Ishikawa (cell line): ENCODE measurements around the gene MYF6.

Source experiments
- CEBPB ChIP-seq: IDR thresholded peaks from 2 replicates; pipeline ENCODE4 v1.6.1; 2012
- CREB1 ChIP-seq: IDR thresholded peaks from 2 replicates; pipeline ENCODE4 v1.6.1; 2012; ENCODE audit warnings: low read depth
- EGR1 ChIP-seq: IDR thresholded peaks from 2 replicates; pipeline ENCODE4 v1.6.1; 2012
- EP300 ChIP-seq: IDR thresholded peaks from 2 replicates; pipeline ENCODE4 v1.6.1; 2012; ENCODE audit warnings: borderline replicate concordance
- FOXM1 ChIP-seq: IDR thresholded peaks from 2 replicates; pipeline ENCODE4 v1.6.1; 2012; ENCODE audit warnings: low read depth, borderline replicate concordance
- NFIC ChIP-seq: IDR thresholded peaks from 2 replicates; pipeline ENCODE4 v1.6.1; 2012
- RAD21 ChIP-seq: IDR thresholded peaks from 2 replicates; pipeline ENCODE4 v1.6.1; 2012; ENCODE audit warnings: low read depth
- TAF1 ChIP-seq: IDR thresholded peaks from 2 replicates; pipeline ENCODE4 v1.6.1; 2012; ENCODE audit warnings: low read depth, mild to moderate bottlenecking
- TEAD4 ChIP-seq: IDR thresholded peaks from 2 replicates; pipeline ENCODE4 v1.6.1; 2012
- YY1 ChIP-seq: IDR thresholded peaks from 2 replicates; pipeline ENCODE4 v1.6.1; 2012; ENCODE audit warnings: low read depth
- ZBTB7A ChIP-seq: IDR thresholded peaks from 2 replicates; pipeline ENCODE4 v1.6.1; 2012; ENCODE audit warnings: low read depth
- TF ChIP-seq, protein P1 (sequence below): IDR thresholded peaks from 2 replicates; pipeline ENCODE4 v1.6.1; 2012
- TF ChIP-seq, protein P2 (sequence below): IDR thresholded peaks from 2 replicates; pipeline ENCODE4 v1.6.1; 2012
- TF ChIP-seq, protein P3 (sequence below): IDR thresholded peaks from 2 replicates; pipeline ENCODE4 v1.6.1; 2012; ENCODE audit warnings: low read depth, mild to moderate bottlenecking

DNA sequence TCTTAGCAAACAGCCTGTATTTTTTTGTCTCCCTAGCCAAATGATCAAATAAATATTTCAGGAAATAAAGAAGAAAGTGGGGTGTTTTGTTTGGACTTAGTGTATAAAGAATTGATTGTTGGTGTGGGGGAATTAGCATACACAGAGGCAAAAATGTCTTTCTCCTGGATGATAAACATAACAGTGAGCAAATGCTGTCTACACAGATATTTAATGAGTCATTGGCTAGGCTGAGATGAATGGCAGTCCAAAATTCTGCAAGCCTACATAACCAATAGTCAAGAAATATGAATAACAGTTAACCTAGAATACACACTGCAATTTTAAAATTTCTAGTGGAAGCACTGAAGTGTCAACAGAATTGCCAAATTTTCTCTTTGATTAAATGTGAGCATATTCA is 45.0 kb downstream of the MYF6 start:
- TF ChIP-seq EGR1: no peak
- TF ChIP-seq RAD21: no peak
- no peak for TF ChIP-seq EP300
- TF ChIP-seq CEBPB: no peak
- no peak for TF ChIP-seq YY1
- TF ChIP-seq TAF1: no peak
- TF ChIP-seq, protein P1, sequence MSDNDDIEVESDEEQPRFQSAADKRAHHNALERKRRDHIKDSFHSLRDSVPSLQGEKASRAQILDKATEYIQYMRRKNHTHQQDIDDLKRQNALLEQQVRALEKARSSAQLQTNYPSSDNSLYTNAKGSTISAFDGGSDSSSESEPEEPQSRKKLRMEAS: no peak
- TF ChIP-seq TEAD4: no peak
- TF ChIP-seq, protein P2, sequence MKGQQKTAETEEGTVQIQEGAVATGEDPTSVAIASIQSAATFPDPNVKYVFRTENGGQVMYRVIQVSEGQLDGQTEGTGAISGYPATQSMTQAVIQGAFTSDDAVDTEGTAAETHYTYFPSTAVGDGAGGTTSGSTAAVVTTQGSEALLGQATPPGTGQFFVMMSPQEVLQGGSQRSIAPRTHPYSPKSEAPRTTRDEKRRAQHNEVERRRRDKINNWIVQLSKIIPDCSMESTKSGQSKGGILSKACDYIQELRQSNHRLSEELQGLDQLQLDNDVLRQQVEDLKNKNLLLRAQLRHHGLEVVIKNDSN: no peak
- TF ChIP-seq ZBTB7A: no peak
- no peak for TF ChIP-seq NFIC
- TF ChIP-seq CREB1: no peak
- TF ChIP-seq, protein P3, sequence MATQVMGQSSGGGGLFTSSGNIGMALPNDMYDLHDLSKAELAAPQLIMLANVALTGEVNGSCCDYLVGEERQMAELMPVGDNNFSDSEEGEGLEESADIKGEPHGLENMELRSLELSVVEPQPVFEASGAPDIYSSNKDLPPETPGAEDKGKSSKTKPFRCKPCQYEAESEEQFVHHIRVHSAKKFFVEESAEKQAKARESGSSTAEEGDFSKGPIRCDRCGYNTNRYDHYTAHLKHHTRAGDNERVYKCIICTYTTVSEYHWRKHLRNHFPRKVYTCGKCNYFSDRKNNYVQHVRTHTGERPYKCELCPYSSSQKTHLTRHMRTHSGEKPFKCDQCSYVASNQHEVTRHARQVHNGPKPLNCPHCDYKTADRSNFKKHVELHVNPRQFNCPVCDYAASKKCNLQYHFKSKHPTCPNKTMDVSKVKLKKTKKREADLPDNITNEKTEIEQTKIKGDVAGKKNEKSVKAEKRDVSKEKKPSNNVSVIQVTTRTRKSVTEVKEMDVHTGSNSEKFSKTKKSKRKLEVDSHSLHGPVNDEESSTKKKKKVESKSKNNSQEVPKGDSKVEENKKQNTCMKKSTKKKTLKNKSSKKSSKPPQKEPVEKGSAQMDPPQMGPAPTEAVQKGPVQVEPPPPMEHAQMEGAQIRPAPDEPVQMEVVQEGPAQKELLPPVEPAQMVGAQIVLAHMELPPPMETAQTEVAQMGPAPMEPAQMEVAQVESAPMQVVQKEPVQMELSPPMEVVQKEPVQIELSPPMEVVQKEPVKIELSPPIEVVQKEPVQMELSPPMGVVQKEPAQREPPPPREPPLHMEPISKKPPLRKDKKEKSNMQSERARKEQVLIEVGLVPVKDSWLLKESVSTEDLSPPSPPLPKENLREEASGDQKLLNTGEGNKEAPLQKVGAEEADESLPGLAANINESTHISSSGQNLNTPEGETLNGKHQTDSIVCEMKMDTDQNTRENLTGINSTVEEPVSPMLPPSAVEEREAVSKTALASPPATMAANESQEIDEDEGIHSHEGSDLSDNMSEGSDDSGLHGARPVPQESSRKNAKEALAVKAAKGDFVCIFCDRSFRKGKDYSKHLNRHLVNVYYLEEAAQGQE: no peak
- no peak for TF ChIP-seq FOXM1
